ENCODE measurements around the gene RELN. TPM values are rescaled to one million over a fixed set of nuclear protein-coding genes. Genes with fewer than 3 reads are reported as not detected.
A peak's percentile ranks its signal among the peaks of the same experiment; 100 is the strongest.

RELN gene
- total RNA-seq, 4 donors from 2014 or later: 16.0 to 52.3 (median 23.6) TPM

DNA sequence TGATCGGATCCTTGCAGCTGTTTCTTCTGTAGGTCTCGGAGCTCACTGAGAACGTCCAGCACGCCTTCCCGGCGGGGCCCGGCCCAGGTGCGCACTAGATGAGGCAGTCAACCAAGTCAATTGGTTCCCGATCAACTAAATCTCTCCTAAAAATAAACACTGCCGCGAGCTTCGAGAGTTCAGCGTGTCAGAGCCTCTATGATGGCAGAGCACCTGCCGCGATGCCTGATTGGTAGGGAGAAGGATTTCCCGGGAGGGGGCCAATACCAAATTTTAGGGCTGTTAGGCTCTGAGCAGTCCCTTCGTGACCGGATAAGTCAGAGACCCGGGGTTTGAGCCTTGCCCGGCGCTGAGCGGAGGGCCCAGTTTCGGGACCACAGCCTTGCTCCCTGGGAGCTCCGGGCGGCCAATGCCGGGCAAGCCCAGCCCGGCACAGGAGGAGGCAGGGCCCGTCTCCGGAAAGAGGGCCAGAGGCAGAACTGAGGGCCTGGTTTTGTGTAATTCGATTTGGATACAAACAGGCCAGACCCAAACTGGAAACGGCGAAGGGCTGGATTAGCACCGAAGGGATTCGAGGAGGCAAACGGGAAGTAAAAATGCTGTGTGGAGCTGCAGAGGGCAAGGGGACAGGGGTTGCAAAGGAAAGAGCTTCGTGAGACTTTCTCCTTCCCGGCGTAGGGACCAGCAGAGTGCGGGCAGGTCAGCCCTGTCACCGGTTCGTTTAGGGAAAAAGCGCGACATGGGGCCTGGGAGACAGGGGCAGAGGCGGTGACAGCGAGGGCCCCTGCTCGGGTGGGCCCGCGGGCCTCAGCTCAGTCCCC, 544.0 kb downstream of the RELN start:
- Histone ChIP-seq H3K4me1 (peaks cover 10 to 21% of the 10 kb centered on the region in 2 donors), H3K27me3 (no peaks in the 10 kb centered on the region), H3K36me3 (no peaks in the 10 kb centered on the region), H3K4me3 (replicated peaks in 1 of 3) (peak overlapping the region in 2 of 3 donors; percentile 18 to 28), H3K27ac (peak overlapping the region; percentile 44 to 56 (median 52)), H3K9me3 (no peaks in the 10 kb centered on the region)
- TF ChIP-seq POLR2A (IDR thresholded peaks at IDR 0.05): no peak
- TF ChIP-seq, protein P1, sequence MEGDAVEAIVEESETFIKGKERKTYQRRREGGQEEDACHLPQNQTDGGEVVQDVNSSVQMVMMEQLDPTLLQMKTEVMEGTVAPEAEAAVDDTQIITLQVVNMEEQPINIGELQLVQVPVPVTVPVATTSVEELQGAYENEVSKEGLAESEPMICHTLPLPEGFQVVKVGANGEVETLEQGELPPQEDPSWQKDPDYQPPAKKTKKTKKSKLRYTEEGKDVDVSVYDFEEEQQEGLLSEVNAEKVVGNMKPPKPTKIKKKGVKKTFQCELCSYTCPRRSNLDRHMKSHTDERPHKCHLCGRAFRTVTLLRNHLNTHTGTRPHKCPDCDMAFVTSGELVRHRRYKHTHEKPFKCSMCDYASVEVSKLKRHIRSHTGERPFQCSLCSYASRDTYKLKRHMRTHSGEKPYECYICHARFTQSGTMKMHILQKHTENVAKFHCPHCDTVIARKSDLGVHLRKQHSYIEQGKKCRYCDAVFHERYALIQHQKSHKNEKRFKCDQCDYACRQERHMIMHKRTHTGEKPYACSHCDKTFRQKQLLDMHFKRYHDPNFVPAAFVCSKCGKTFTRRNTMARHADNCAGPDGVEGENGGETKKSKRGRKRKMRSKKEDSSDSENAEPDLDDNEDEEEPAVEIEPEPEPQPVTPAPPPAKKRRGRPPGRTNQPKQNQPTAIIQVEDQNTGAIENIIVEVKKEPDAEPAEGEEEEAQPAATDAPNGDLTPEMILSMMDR (IDR thresholded peaks at IDR 0.05): no peak
- WGBS, 2 donors: 7 to 8% methylated on average over 24 to 36 of the region's 48 CpGs
- intact Hi-C loops (cut with DNase I): no loop called here
- DNase-seq: peak; percentile 72 to 79

DNA sequence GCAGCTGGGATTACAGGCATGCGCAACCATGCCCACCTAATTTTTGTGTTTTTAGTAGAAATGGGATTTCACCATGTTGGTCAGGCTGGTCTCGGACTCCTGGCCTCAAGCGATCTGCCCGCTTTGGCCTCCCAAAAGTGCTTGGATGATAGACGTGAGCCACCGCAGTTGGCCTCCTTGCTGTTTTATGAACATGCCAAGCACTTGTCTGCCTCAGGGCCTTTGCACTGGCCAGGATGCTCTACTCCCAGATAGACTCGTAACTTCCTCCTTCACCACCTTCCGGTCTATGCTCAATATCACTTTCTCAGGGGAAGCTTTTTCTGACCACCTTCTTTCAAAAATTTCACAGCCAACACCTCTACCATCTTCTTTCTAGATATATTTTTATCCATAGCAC, 549.8 kb downstream of the RELN start:
- H3K4me3 ChIP-seq (replicated peaks in 1 of 3): no peak overlapping the region
- TF ChIP-seq, protein P1 (IDR thresholded peaks at IDR 0.05): no peak
- no peak for TF ChIP-seq POLR2A (IDR thresholded peaks at IDR 0.05)
- intact Hi-C loops (cut with DNase I): no loop called here
- peaks cover 0 to 2% of the 10 kb centered on the region in 2 donors for H3K4me1 ChIP-seq
- H3K27ac ChIP-seq: no peak overlapping the region
- no peaks in the 10 kb centered on the region for H3K9me3 ChIP-seq
- no peak for DNase-seq
- no peaks in the 10 kb centered on the region for H3K36me3 ChIP-seq
- WGBS, 2 donors: 95 to 97% methylated on average over 8 of the region's 8 CpGs
- H3K27me3 ChIP-seq: no peaks in the 10 kb centered on the region

DNA sequence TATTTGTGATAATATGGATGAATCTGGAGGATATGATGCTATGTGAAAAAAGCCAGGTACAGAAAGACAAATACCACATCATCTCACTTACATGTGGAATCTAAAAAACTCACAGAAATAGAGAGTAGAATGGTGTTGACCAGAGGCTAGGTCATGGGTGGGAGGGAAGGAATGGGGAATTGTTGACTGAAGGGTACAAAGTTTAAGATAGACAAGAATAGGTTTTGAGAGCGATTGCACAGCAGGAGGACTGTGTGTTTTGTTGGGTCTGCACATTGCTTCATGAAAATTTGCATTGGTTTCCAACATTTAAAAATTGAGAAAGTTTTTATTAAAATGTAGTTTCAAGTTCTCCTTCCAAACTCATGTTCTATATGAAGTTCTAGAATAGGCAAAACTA, 551.8 kb downstream of the RELN start:
- 84 to 92% methylated on average over 1 of the region's 1 CpG for WGBS, 2 donors
- Histone ChIP-seq H3K36me3 (no peaks in the 10 kb centered on the region), H3K4me1 (no peaks in the 10 kb centered on the region), H3K9me3 (no peaks in the 10 kb centered on the region), H3K27ac (no peak overlapping the region), H3K4me3 (replicated peaks in 1 of 3) (no peak overlapping the region), H3K27me3 (no peaks in the 10 kb centered on the region)
- TF ChIP-seq, protein P1 (IDR thresholded peaks at IDR 0.05): no peak
- no peak for TF ChIP-seq POLR2A (IDR thresholded peaks at IDR 0.05)
- intact Hi-C loops (cut with DNase I): no loop called here
- no peak for DNase-seq

DNA sequence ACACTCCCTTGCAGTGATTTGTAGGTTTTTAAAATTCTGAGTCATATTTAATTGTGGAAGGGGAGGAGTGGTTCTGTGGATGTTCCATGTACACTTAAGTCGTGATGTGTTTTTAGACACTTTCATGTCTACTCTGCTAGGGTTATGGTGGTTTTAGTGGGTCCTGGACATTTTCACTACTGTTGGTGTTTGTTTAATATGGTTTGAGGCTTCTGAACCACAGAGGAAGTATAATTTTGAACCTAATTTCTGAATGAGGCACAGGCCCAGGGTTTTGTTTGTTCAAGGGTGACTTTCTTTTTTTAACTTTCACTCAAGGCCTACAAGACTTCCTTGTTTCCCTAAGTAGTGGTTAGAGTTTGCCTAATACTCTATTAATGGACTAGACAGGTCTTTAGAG, 556.7 kb downstream of the RELN start:
- Histone ChIP-seq H3K27ac (no peak overlapping the region), H3K4me3 (replicated peaks in 1 of 3) (no peak overlapping the region), H3K4me1 (no peaks in the 10 kb centered on the region), H3K36me3 (no peaks in the 10 kb centered on the region), H3K9me3 (no peaks in the 10 kb centered on the region), H3K27me3 (no peaks in the 10 kb centered on the region)
- 65 to 88% methylated on average over 1 of the region's 1 CpG for WGBS, 2 donors
- no peak for TF ChIP-seq POLR2A (IDR thresholded peaks at IDR 0.05)
- TF ChIP-seq, protein P1 (IDR thresholded peaks at IDR 0.05): no peak
- no peak for DNase-seq
- intact Hi-C loops (cut with DNase I): no loop called here

DNA sequence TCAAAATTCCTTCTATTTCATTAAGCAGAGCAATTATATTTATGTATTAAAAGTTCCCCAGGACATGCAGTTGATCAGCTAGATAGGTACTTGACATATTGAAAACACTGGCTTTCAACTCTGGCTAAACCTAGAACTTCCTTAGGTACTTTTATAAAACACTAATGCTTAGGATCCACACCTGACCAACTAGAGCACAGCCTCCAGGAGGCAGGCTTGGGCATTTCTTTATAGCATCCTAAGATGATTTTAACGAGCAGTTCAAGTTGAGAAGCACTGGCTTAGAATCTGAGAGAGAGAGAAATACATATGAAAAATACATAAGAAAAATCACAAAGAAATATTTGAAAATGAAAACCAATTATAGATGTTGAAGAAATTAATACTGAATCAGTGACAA, 564.3 kb downstream of the RELN start:
- no peak overlapping the region for H3K4me3 ChIP-seq (replicated peaks in 1 of 3)
- no peaks in the 10 kb centered on the region for H3K9me3 ChIP-seq
- WGBS, 2 donors: 51 to 67% methylated on average over 1 of the region's 1 CpG
- no peak for TF ChIP-seq POLR2A (IDR thresholded peaks at IDR 0.05)
- TF ChIP-seq, protein P1 (IDR thresholded peaks at IDR 0.05): no peak
- intact Hi-C loops (cut with DNase I): no loop called here
- no peak overlapping the region for H3K27ac ChIP-seq
- H3K27me3 ChIP-seq: no peaks in the 10 kb centered on the region
- H3K36me3 ChIP-seq: no peaks in the 10 kb centered on the region
- DNase-seq: no peak
- H3K4me1 ChIP-seq: no peaks in the 10 kb centered on the region

Measured in thyroid gland (tissue), 4 donors.